H9 (cell line): Measurements from ENCODE around the gene CDX2. TPM values are rescaled to one million over a fixed set of nuclear protein-coding genes. Genes with fewer than 3 reads are reported as not detected.

ENCODE experiments used
- DNase-seq: peaks from one replicate; pipeline ENCODE4 v3.0.0-alpha.2; 2017
- H2AFZ ChIP-seq: one replicate; pipeline ENCODE4 v1.6.1; 2013; ENCODE audit warnings: mild to moderate bottlenecking, low read length, control low read depth, moderate library complexity
- H2AK5ac ChIP-seq: 2 replicates; pipeline ENCODE4 v1.6.1; 2013; ENCODE audit warnings: low read length, control low read depth, mixed read lengths; ENCODE audit not compliant: insufficient read length
- H2BK120ac ChIP-seq: one replicate; pipeline ENCODE4 v1.6.1; 2013; ENCODE audit warnings: low read depth, mild to moderate bottlenecking, low read length, control low read depth, inconsistent platforms; ENCODE audit not compliant: poor library complexity, severe bottlenecking
- H2BK12ac ChIP-seq: 2 replicates; pipeline ENCODE4 v1.6.1; 2013; ENCODE audit warnings: low read length, control low read depth, mixed read lengths, low read depth; ENCODE audit not compliant: insufficient read length
- H2BK15ac ChIP-seq: 2 replicates; pipeline ENCODE4 v1.6.1; 2013; ENCODE audit warnings: low read depth, low read length, control low read depth
- H2BK20ac ChIP-seq: one replicate; pipeline ENCODE4 v1.6.1; 2013; ENCODE audit warnings: low read depth, mild to moderate bottlenecking, low read length, control low read depth, inconsistent platforms; ENCODE audit not compliant: poor library complexity, severe bottlenecking
- H2BK5ac ChIP-seq: 2 replicates; pipeline ENCODE4 v1.6.1; 2013; ENCODE audit warnings: low read length, control low read depth, mixed read lengths; ENCODE audit not compliant: insufficient read length
- H3K14ac ChIP-seq: 2 replicates; pipeline ENCODE4 v1.6.1; 2013; ENCODE audit warnings: low read length, control low read depth; ENCODE audit not compliant: insufficient read depth
- H3K18ac ChIP-seq: 2 replicates; pipeline ENCODE4 v1.6.1; 2013; ENCODE audit warnings: low read depth, mild to moderate bottlenecking, mixed read lengths, low read length, control low read depth; ENCODE audit not compliant: insufficient read length
- H3K23ac ChIP-seq: 2 replicates; pipeline ENCODE4 v1.6.1; 2013; ENCODE audit warnings: low read length, control low read depth, mixed read lengths, low read depth; ENCODE audit not compliant: insufficient read length
- H3K23me2 ChIP-seq: 2 replicates; pipeline ENCODE4 v1.6.1; 2013; ENCODE audit warnings: low read depth, mild to moderate bottlenecking, mixed read lengths, low read length, control low read depth; ENCODE audit not compliant: insufficient read length, poor library complexity, severe bottlenecking
- H3K27ac ChIP-seq: 2 replicates; pipeline ENCODE4 v1.5.1; 2013; ENCODE audit warnings: low read length, control low read depth, mixed read lengths, low read depth; ENCODE audit not compliant: insufficient read length
- H3K27me3 ChIP-seq: 2 replicates; pipeline ENCODE4 v1.6.1; 2013; ENCODE audit warnings: low read length, control low read depth, inconsistent platforms; ENCODE audit not compliant: insufficient read depth
- H3K4ac ChIP-seq: 2 replicates; pipeline ENCODE4 v1.6.1; 2013; ENCODE audit warnings: low read depth, mild to moderate bottlenecking, control low read depth, inconsistent platforms, low read length, moderate library complexity
- H3K4me1 ChIP-seq: 2 replicates; pipeline ENCODE4 v1.6.1; 2013; ENCODE audit warnings: low read length, control low read depth, inconsistent platforms; ENCODE audit not compliant: insufficient read depth
- H3K4me2 ChIP-seq: 2 replicates; pipeline ENCODE4 v1.6.1; 2013; ENCODE audit warnings: low read length, control low read depth, mixed read lengths; ENCODE audit not compliant: insufficient read length, insufficient read depth
- H3K56ac ChIP-seq: 2 replicates; pipeline ENCODE4 v1.6.1; 2013; ENCODE audit warnings: low read depth, mild to moderate bottlenecking, mixed read lengths, low read length, control low read depth; ENCODE audit not compliant: insufficient read length
- H3K79me1 ChIP-seq: 2 replicates; pipeline ENCODE4 v1.6.1; 2013; ENCODE audit warnings: low read depth, mild to moderate bottlenecking, moderate library complexity, low read length, control low read depth, inconsistent platforms; ENCODE audit not compliant: insufficient read depth, poor library complexity, severe bottlenecking
- H3K79me2 ChIP-seq: 2 replicates; pipeline ENCODE4 v1.6.1; 2013; ENCODE audit warnings: low read length, control low read depth, inconsistent platforms; ENCODE audit not compliant: insufficient read depth
- H3K9ac ChIP-seq: 2 replicates; pipeline ENCODE4 v1.6.1; 2013; ENCODE audit warnings: low read length, control low read depth, mixed read lengths; ENCODE audit not compliant: insufficient read length; ENCODE audit errors: extremely low read depth
- H3K9me3 ChIP-seq: one replicate; pipeline ENCODE4 v1.6.1; 2013; ENCODE audit warnings: low read depth, low read length, inconsistent platforms; ENCODE audit not compliant: control insufficient read depth
- H3T11ph ChIP-seq: one replicate; pipeline ENCODE4 v1.6.1; 2013; ENCODE audit warnings: mild to moderate bottlenecking, low read length, control low read depth, inconsistent platforms
- H4K20me1 ChIP-seq: one replicate; pipeline ENCODE4 v1.6.1; 2013; ENCODE audit not compliant: control insufficient read depth, insufficient read length, insufficient read depth
- H4K5ac ChIP-seq: 2 replicates; pipeline ENCODE4 v1.6.1; 2013; ENCODE audit warnings: low read depth, mild to moderate bottlenecking, mixed read lengths, low read length, control low read depth; ENCODE audit not compliant: insufficient read length
- H4K8ac ChIP-seq: replicated peaks from 2 replicates; pipeline ENCODE4 v1.6.1; 2013; ENCODE audit warnings: low read length, control low read depth, mixed read lengths, low read depth; ENCODE audit not compliant: insufficient read length
- H4K91ac ChIP-seq: 2 replicates; pipeline ENCODE4 v1.6.1; 2013; ENCODE audit warnings: low read depth, mild to moderate bottlenecking, moderate library complexity, mixed read lengths, low read length, control low read depth; ENCODE audit not compliant: insufficient read length
- H3K27ac Mint-ChIP-seq, 3 experiments: 2 replicates in 2 of 3; 3 replicates in 1 of 3; pipeline ENCODE4 v1.8.0; 2020 to 2021; ENCODE audit warnings: mixed read lengths in 3 of 3, mild to moderate bottlenecking in 1 of 3, moderate library complexity in 1 of 3
- H3K27me3 Mint-ChIP-seq: 2 replicates; pipeline ENCODE4 v1.8.0; 2021; ENCODE audit warnings: low read depth, mild to moderate bottlenecking, moderate library complexity, mixed read lengths
- H3K36me3 Mint-ChIP-seq, 3 experiments: 2 replicates in 2 of 3; 3 replicates in 1 of 3; pipeline ENCODE4 v1.8.0; 2020 to 2021; ENCODE audit warnings: low read depth in 3 of 3, mixed read lengths in 3 of 3; ENCODE audit not compliant: insufficient read depth in 1 of 3
- H3K4me1 Mint-ChIP-seq, 2 experiments: 2 replicates each; pipeline ENCODE4 v1.8.0; 2020; ENCODE audit warnings: mixed read lengths in 2 of 2
- H3K4me3 Mint-ChIP-seq, 2 experiments: 2 replicates in 1 of 2; 3 replicates in 1 of 2; pipeline ENCODE4 v1.8.0; 2020 to 2021; ENCODE audit warnings: mild to moderate bottlenecking in 2 of 2, mixed read lengths in 2 of 2, moderate library complexity in 1 of 2
- H3K9me3 Mint-ChIP-seq, 2 experiments: 2 replicates in 1 of 2; 3 replicates in 1 of 2; pipeline ENCODE4 v1.8.0; 2020; ENCODE audit warnings: mild to moderate bottlenecking in 2 of 2, mixed read lengths in 2 of 2, moderate library complexity in 1 of 2
- WGBS: extraction: QIAGEN DNeasy Blood & Tissue Kit; methylation state at CpG from one replicate; pipeline ENCODE4 v1.1.7; 2013; ENCODE audit warnings: missing lambda C conversion rate, low lambda C conversion rate, mixed read lengths; ENCODE audit not compliant: insufficient read length; ENCODE audit errors: extremely low coverage; 5-methylcytosine and 5-hydroxymethylcytosine counted together
- total RNA-seq: library from RNA; stranded (reverse); gene quantifications from 2 replicates; pipeline ENCODE4 v1.2.1, GENCODE V29; 2021
- TF ChIP-seq, protein P1 (sequence below): fragments of 200-600 bp; sonication (generic); conservative IDR thresholded peaks from 3 replicates; pipeline ENCODE4 v1.8.0; 2021; ENCODE audit warnings: antibody characterized with exemption, mild to moderate bottlenecking

The CDX2 gene
- total RNA-seq, 1 experiment from 2014 or later, result not detected

DNA sequence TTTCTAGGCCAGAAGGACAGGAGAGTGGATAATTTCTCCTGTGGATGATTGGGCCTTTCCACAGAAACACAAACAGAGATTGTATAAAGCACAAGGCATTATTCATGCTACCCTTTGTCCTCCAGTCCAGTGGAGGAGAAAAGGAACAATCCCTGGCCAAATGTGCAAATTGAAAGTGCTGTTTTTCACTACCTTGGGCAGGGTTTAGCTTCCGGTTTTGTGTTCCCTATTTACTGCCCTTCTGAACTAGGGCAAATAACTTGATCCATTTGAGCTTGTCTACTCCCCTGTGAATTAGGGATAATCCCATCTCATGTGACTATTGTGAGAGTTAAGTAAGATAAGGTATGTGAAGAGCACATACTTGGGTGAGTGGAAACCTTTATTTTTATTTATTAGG, 36.0 kb downstream of the CDX2 start:
- Mint-ChIP-seq H3K27ac (no peak overlapping the region), H3K36me3 (no peaks in the 10 kb centered on the region), H3K9me3 (peaks cover 0 to 4% of the 10 kb centered on the region in 2 experiments; a peak in 2 of 5 replicates), H3K4me1 (peaks cover under 1 to 11% of the 10 kb centered on the region in 2 experiments; a peak in 3 of 4 replicates), H3K4me3 (no peak overlapping the region), H3K27me3 (peaks cover 81% of the 10 kb centered on the region)
- Histone ChIP-seq H3K79me2 (no peaks in the 10 kb centered on the region), H3K23ac (no peak overlapping the region), H2BK20ac (no peak overlapping the region), H3K79me1 (no peaks in the 10 kb centered on the region), H2BK120ac (no peak overlapping the region), H3K4me2 (no peak overlapping the region), H2AK5ac (no peak overlapping the region), H3K9ac (no peak overlapping the region), H4K5ac (no peak overlapping the region), H2BK15ac (no peak overlapping the region), H4K8ac (no peak overlapping the region), H4K91ac (no peak overlapping the region), H2AFZ (no peak overlapping the region), H3K23me2 (no peaks in the 10 kb centered on the region), H3K4me1 (no peaks in the 10 kb centered on the region), H3K27ac (no peak overlapping the region), H3K9me3 (no peaks in the 10 kb centered on the region), H3K56ac (no peak overlapping the region), H2BK5ac (no peak overlapping the region), H3K18ac (no peak overlapping the region), H3K4ac (no peak overlapping the region), H4K20me1 (no peaks in the 10 kb centered on the region), H3K27me3 (peaks cover 44% of the 10 kb centered on the region), H3K14ac (no peak overlapping the region), H2BK12ac (no peak overlapping the region), H3T11ph (no peak overlapping the region)
- TF ChIP-seq, protein P1, sequence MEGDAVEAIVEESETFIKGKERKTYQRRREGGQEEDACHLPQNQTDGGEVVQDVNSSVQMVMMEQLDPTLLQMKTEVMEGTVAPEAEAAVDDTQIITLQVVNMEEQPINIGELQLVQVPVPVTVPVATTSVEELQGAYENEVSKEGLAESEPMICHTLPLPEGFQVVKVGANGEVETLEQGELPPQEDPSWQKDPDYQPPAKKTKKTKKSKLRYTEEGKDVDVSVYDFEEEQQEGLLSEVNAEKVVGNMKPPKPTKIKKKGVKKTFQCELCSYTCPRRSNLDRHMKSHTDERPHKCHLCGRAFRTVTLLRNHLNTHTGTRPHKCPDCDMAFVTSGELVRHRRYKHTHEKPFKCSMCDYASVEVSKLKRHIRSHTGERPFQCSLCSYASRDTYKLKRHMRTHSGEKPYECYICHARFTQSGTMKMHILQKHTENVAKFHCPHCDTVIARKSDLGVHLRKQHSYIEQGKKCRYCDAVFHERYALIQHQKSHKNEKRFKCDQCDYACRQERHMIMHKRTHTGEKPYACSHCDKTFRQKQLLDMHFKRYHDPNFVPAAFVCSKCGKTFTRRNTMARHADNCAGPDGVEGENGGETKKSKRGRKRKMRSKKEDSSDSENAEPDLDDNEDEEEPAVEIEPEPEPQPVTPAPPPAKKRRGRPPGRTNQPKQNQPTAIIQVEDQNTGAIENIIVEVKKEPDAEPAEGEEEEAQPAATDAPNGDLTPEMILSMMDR, result no peak
- no peak for DNase-seq
- WGBS, result no CpG with 5 or more reads among the region's 1 CpG
